K562 (cell line): Measurements from ENCODE around the gene BBS1. TPM values are rescaled to one million over a fixed set of nuclear protein-coding genes. Genes with fewer than 3 reads are reported as not detected.

ENCODE experiments used
- ATAC-seq: fragments of 200-7000 bp; cut with Tn5 transposase; 3 replicates; pipeline ENCODE4 v1.9.1; 2020; ENCODE audit warnings: moderate library complexity
- BruUV-seq: library from RNA; stranded (reverse); fragments of 400-500 nt; replicated peaks from 2 replicates; lab custom pipeline; 2021; lab: Mats Ljungman, UMichigan
- CTCF ChIA-PET: fragments of 300-600 bp; formaldehyde crosslinking; extraction: SDS; loops from one replicate; lab custom pipeline; 2021; ENCODE audit warnings: low intra/inter-chr PET ratio; lab: Yijun Ruan, JAX
- POLR2A ChIA-PET: fragments of 300-600, 350-650 bp; sonication (Branson Sonifier 250); formaldehyde crosslinking; extraction: SDS; loops from one replicate; lab custom pipeline; 2021; ENCODE audit warnings: antibody characterized with exemption, inconsistent platforms; lab: Yijun Ruan, JAX
- DNase-seq, 4 experiments: peaks; one replicate each; pipeline versions ENCODE4 v3.0.0 to v3.0.0-alpha.2; 2011 to 2018; ENCODE audit warnings: low spot score in 3 of 4, mixed read lengths in 3 of 4; ENCODE audit errors: extremely low read depth in 1 of 4
- FAIRE-seq: peaks from 2 replicates; lab custom pipeline; 2011; peaks lifted over from hg19 to GRCh38; lab: Jason Lieb, UNC
- H2AFZ ChIP-seq: 2 replicates; pipeline ENCODE4 v1.6.0; 2011; ENCODE audit warnings: low read depth, low read length, control low read depth, inconsistent platforms
- H3K27ac ChIP-seq: fragments of 200-600 bp; 3 replicates; pipeline ENCODE4 v1.8.0; 2011; ENCODE audit warnings: low read depth, mild to moderate bottlenecking, control low read depth, inconsistent platforms, low read length, moderate library complexity, mixed read lengths; ENCODE audit errors: extremely low read depth
- H3K27me3 ChIP-seq, 2 experiments: fragments of 300-600 bp in 1 of 2; 2 replicates in 1 of 2; 3 replicates in 1 of 2; pipeline versions ENCODE4 v1.6.0 to v1.8.0; 2011; ENCODE audit warnings: inconsistent platforms in 2 of 2, low read length in 2 of 2, mild to moderate bottlenecking in 1 of 2, mixed read lengths in 1 of 2, moderate library complexity in 1 of 2; ENCODE audit not compliant: control insufficient read depth in 2 of 2, insufficient read depth in 2 of 2
- H3K36me3 ChIP-seq: fragments of 300-600 bp; 3 replicates; pipeline ENCODE4 v1.8.0; 2011; ENCODE audit warnings: mild to moderate bottlenecking, low read length, inconsistent platforms; ENCODE audit not compliant: control insufficient read depth, insufficient read depth
- H3K4me1 ChIP-seq, 2 experiments: fragments of 200-600 bp in 1 of 2; replicated peaks in 1 of 2; 2 replicates in 1 of 2; 3 replicates in 1 of 2; pipeline versions ENCODE4 v1.5.1 to v1.8.0; 2011; ENCODE audit warnings: inconsistent platforms in 2 of 2, low read length in 2 of 2, mild to moderate bottlenecking in 1 of 2, mixed read lengths in 1 of 2, moderate library complexity in 1 of 2; ENCODE audit not compliant: control insufficient read depth in 2 of 2, insufficient read depth in 2 of 2
- H3K4me2 ChIP-seq: 2 replicates; pipeline ENCODE4 v1.6.1; 2011; ENCODE audit warnings: low read length, control low read depth, inconsistent platforms, mixed read lengths; ENCODE audit not compliant: insufficient read depth
- H3K4me3 ChIP-seq: fragments of 200-600 bp; sonication (generic), shearing (Covaris generic); 2 replicates; pipeline ENCODE4 v1.5.1; 2016; ENCODE audit warnings: control low read depth, inconsistent platforms
- H3K79me2 ChIP-seq: fragments of 200-600 bp; 3 replicates; pipeline ENCODE4 v1.8.0; 2011; ENCODE audit warnings: low read length, inconsistent platforms; ENCODE audit not compliant: control insufficient read depth, insufficient read depth
- H3K9ac ChIP-seq, 2 experiments: 2 replicates each; pipeline versions ENCODE4 v1.6.0 to v1.6.1; 2011; ENCODE audit warnings: low read depth in 2 of 2, low read length in 2 of 2, control low read depth in 1 of 2, inconsistent platforms in 1 of 2, mild to moderate bottlenecking in 1 of 2, mixed read lengths in 1 of 2; ENCODE audit not compliant: insufficient read depth in 1 of 2
- H3K9me1 ChIP-seq: one replicate; pipeline ENCODE4 v1.6.0; 2011; ENCODE audit warnings: inconsistent platforms, mild to moderate bottlenecking, low read length, moderate library complexity; ENCODE audit not compliant: control insufficient read depth, insufficient read depth
- H3K9me3 ChIP-seq: replicated peaks from 2 replicates; pipeline ENCODE4 v1.5.1; 2011; ENCODE audit warnings: low read depth, low read length, inconsistent platforms; ENCODE audit not compliant: control insufficient read depth, insufficient read depth
- H4K20me1 ChIP-seq: replicated peaks from 2 replicates; pipeline ENCODE4 v1.6.1; 2011; ENCODE audit warnings: low read length, inconsistent platforms, mixed read lengths; ENCODE audit not compliant: control insufficient read depth, insufficient read depth
- BRF2 ChIP-seq: IDR thresholded peaks from 3 replicates; pipeline ENCODE4 v1.6.1; 2011; ENCODE audit warnings: borderline replicate concordance, mild to moderate bottlenecking; ENCODE audit not compliant: insufficient read length, insufficient read depth
- ELK1 ChIP-seq: sonication (generic); formaldehyde crosslinking; IDR thresholded peaks from 2 replicates; pipeline ENCODE4 v1.8.1; 2022; ENCODE audit warnings: missing genetic modification reagents
- RREB1 ChIP-seq: fragments of 250-450 bp; sonication (Bioruptor Pico); IDR thresholded peaks from 2 replicates; pipeline ENCODE4 v1.4.0; 2020
- TAF15 ChIP-seq: fragments of 200-400 bp; formaldehyde crosslinking; IDR thresholded peaks from 2 replicates; pipeline ENCODE4 v1.6.1; 2017; ENCODE audit warnings: mild to moderate bottlenecking, low read depth, low read length, moderate library complexity
- ZNF146 ChIP-seq: IDR thresholded peaks from one replicate; pipeline ENCODE4 v1.6.1; 2018; ENCODE audit warnings: missing compliant biosample characterization; ENCODE audit not compliant: unreplicated experiment
- ZNF79 ChIP-seq: fragments of 250-450 bp; sonication (Bioruptor Pico); IDR thresholded peaks from 2 replicates; pipeline ENCODE4 v1.4.0; 2020; ENCODE audit warnings: low read depth, mild to moderate bottlenecking, moderate library complexity
- WGBS: fragments of 100-300 bp; shearing (Covaris generic); methylation state at CpG from one replicate; pipeline ENCODE4 v1.1.6; 2016; ENCODE audit warnings: low coverage, mixed read lengths; ENCODE audit not compliant: insufficient coverage; ENCODE audit errors: missing lambda C conversion rate; 5-methylcytosine and 5-hydroxymethylcytosine counted together
- in situ Hi-C: fragments of 300-500 bp; cut with MboI; formaldehyde crosslinking; loops from 4 replicates; pipeline ENCODE4 v1.15.0; 2018; ENCODE audit warnings: inconsistent platforms, mixed read lengths
- intact Hi-C: fragments of 100-400 bp; cut with micrococcal nuclease; formaldehyde crosslinking; loops from 2 replicates; pipeline ENCODE4 v1.14.2; 2022
- polyA plus RNA-seq, 8 experiments: library from polyadenylated mRNA; depleted of rRNA in 4 of 8; stranded (reverse) in 5 of 8; unstranded in 3 of 8; fragments of >200 nt; fragmentation: Nextera tagmentation in 2 of 8; fragmentation: Illumina TruSeq in 1 of 8; extraction: Ambion mirVana in 2 of 8; extraction: Trizol in 1 of 8; gene quantifications; 2 replicates each; pipeline versions ENCODE4 v1.2.1 to v1.2.3, GENCODE V29; 2011 to 2014; ENCODE audit warnings: inconsistent platforms in 1 of 8, missing spikeins in 1 of 8
- total RNA-seq, 7 experiments: library from RNA; depleted of rRNA in 6 of 7; stranded (reverse); fragments of >200 nt in 6 of 7; fragmentation: Illumina TruSeq in 2 of 7; extraction: Trizol in 2 of 7; gene quantifications; 2 replicates each; pipeline versions ENCODE4 v1.2.1 to v1.2.3, GENCODE V29; 2011 to 2021; ENCODE audit warnings: low replicate concordance in 1 of 7
- TF ChIP-seq, protein P1 (sequence below), 2 experiments: fragments of 450-650 bp; IDR thresholded peaks; 2 replicates each; pipeline ENCODE4 v1.6.1; 2018; ENCODE audit warnings: mild to moderate bottlenecking in 2 of 2, low read depth in 1 of 2; ENCODE audit not compliant: partially characterized antibody in 2 of 2

BBS1 gene
- total and polyA plus RNA-seq, 9 of the 15 experiments (the other 6 are each of a cell fraction or from before 2014, with no cell fraction given) = 9.0 to 19.8 (median 12.1) TPM

GRCh38 chr11:66523611-66524010 is 13.2 kb downstream of the BBS1 start:
- Histone ChIP-seq H3K9me1 (no peaks in the 10 kb centered on the region), H2AFZ (no peak overlapping the region)
- POLR2A ChIA-PET = no interaction called here
- CTCF ChIA-PET = no interaction called here
- TF ChIP-seq TAF15 (no peak), BRF2 (no peak), ZNF79 (CRISPR knock-in tag) (no peak), ZNF146 (no peak), RREB1 (CRISPR knock-in tag) (no peak), ELK1 (CRISPR knock-in tag) (no peak)
- TF ChIP-seq, protein P1, sequence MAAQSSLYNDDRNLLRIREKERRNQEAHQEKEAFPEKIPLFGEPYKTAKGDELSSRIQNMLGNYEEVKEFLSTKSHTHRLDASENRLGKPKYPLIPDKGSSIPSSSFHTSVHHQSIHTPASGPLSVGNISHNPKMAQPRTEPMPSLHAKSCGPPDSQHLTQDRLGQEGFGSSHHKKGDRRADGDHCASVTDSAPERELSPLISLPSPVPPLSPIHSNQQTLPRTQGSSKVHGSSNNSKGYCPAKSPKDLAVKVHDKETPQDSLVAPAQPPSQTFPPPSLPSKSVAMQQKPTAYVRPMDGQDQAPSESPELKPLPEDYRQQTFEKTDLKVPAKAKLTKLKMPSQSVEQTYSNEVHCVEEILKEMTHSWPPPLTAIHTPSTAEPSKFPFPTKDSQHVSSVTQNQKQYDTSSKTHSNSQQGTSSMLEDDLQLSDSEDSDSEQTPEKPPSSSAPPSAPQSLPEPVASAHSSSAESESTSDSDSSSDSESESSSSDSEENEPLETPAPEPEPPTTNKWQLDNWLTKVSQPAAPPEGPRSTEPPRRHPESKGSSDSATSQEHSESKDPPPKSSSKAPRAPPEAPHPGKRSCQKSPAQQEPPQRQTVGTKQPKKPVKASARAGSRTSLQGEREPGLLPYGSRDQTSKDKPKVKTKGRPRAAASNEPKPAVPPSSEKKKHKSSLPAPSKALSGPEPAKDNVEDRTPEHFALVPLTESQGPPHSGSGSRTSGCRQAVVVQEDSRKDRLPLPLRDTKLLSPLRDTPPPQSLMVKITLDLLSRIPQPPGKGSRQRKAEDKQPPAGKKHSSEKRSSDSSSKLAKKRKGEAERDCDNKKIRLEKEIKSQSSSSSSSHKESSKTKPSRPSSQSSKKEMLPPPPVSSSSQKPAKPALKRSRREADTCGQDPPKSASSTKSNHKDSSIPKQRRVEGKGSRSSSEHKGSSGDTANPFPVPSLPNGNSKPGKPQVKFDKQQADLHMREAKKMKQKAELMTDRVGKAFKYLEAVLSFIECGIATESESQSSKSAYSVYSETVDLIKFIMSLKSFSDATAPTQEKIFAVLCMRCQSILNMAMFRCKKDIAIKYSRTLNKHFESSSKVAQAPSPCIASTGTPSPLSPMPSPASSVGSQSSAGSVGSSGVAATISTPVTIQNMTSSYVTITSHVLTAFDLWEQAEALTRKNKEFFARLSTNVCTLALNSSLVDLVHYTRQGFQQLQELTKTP (IDR thresholded peaks at IDR 0.05; ENCODE audit: low read depth in 1 of 2, partially characterized antibody in 2 of 2) = no peak
- TF ChIP-seq, all 486 proteins: peak for 0
- H3K9me3 ChIP-seq = no peaks in the 10 kb centered on the region
- H3K36me3 ChIP-seq = peaks cover 15% of the 10 kb centered on the region; the same call in 1 of the 3 replicates
- H3K4me3 ChIP-seq = no peak overlapping the region
- FAIRE-seq (no peak), ATAC-seq (no peak), DNase-seq (no peak)
- in situ Hi-C loops = no loop called here
- no peaks in the 10 kb centered on the region for H4K20me1 ChIP-seq
- no peak overlapping the region for H3K27ac ChIP-seq
- H3K27me3 ChIP-seq = no peaks in the 10 kb centered on the region
- BruUV-seq = no TSS peak
- H3K79me2 ChIP-seq = no peaks in the 10 kb centered on the region
- 84% methylated on average over 11 of the region's 11 CpGs for WGBS
- peak overlapping the region in 1 of 2 experiments; percentile 68; a peak in 1 of 4 replicates for H3K9ac ChIP-seq
- intact Hi-C loops = no loop called here
- peaks cover 0 to 4% of the 10 kb centered on the region in 2 experiments; a peak in 1 of 5 replicates for H3K4me1 ChIP-seq
- H3K4me2 ChIP-seq = no peak overlapping the region
